ENCODE measurements around the gene ANKRD60.

GRCh38 chr20:58256307-58256706 is 27.9 kb upstream of the ANKRD60 start:
- TF ChIP-seq CTCF (IDR thresholded peaks at IDR 0.05) = no peak
- no peak for TF ChIP-seq EZH2 (IDR thresholded peaks at IDR 0.05; ENCODE audit: borderline replicate concordance, insufficient read depth, low read depth, low read length, poor library complexity, severe bottlenecking)

All from B cell (primary cell).